ENCODE results near the gene RHBG. TPM values are rescaled to one million over a fixed set of nuclear protein-coding genes. Genes with fewer than 3 reads are reported as not detected.
A peak's percentile ranks its signal among the peaks of the same experiment; 100 is the strongest.

RHBG gene
- total RNA-seq, 1 experiment from 2014 or later, result 1.5 TPM

DNA sequence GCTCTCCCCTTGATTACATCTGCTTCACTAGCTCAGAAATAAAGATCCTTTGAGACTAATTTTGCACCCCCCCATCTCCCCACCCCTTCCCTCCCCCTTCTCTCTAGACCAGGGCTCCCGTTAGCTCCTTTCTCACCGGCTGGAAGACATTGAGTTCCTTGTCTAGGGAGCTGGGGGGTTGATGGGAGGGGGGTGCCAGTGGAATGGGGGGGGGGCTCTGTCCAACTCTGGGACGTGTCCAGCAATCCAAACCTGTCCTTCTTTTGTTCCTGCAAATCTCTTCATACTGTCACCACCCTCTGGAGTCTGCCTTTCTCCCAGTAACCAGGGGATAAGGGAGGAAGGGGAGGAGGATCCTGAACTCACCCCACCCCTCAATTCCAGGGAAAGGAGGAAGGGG, 61.9 kb downstream of the RHBG start:
- Histone ChIP-seq H3K23me2 (ENCODE audit: insufficient read length, low read depth, low read length, poor library complexity, severe bottlenecking) (peaks cover 4% of the 10 kb centered on the region), H4K20me1 (ENCODE audit: control insufficient read depth, insufficient read depth, insufficient read length) (no peaks in the 10 kb centered on the region), H3T11ph (ENCODE audit: low read length) (no peak overlapping the region), H3K23ac (ENCODE audit: insufficient read length, low read depth, low read length) (no peak overlapping the region), H2BK20ac (ENCODE audit: low read depth, low read length, poor library complexity, severe bottlenecking) (no peak overlapping the region), H2BK120ac (ENCODE audit: low read depth, low read length, poor library complexity, severe bottlenecking) (no peak overlapping the region), H3K9me3 (ENCODE audit: control insufficient read depth, low read depth, low read length) (no peaks in the 10 kb centered on the region), H2AK5ac (ENCODE audit: insufficient read length, low read length) (no peak overlapping the region), H3K18ac (ENCODE audit: insufficient read length, low read depth, low read length) (no peak overlapping the region), H4K5ac (ENCODE audit: insufficient read length, low read depth, low read length) (no peak overlapping the region), H4K8ac (replicated peaks; ENCODE audit: insufficient read length, low read depth, low read length) (no peak overlapping the region), H4K91ac (ENCODE audit: insufficient read length, low read depth, low read length) (no peak overlapping the region), H3K4me2 (ENCODE audit: insufficient read depth, insufficient read length, low read length) (no peak overlapping the region), H3K27ac (ENCODE audit: insufficient read length, low read depth, low read length) (no peak overlapping the region), H2BK5ac (ENCODE audit: insufficient read length, low read length) (no peak overlapping the region), H2AFZ (ENCODE audit: low read length) (no peak overlapping the region), H2BK15ac (ENCODE audit: low read depth, low read length) (no peak overlapping the region), H3K4ac (ENCODE audit: low read depth, low read length) (no peak overlapping the region), H3K9ac (ENCODE audit: extremely low read depth, insufficient read length, low read length) (no peak overlapping the region), H3K14ac (ENCODE audit: insufficient read depth, low read length) (no peak overlapping the region), H3K27me3 (ENCODE audit: insufficient read depth, low read length) (peaks cover 76% of the 10 kb centered on the region), H3K79me2 (ENCODE audit: insufficient read depth, low read length) (no peaks in the 10 kb centered on the region), H3K4me1 (ENCODE audit: insufficient read depth, low read length) (peaks cover 7% of the 10 kb centered on the region; the same call in 1 of the 2 replicates), H3K79me1 (ENCODE audit: insufficient read depth, low read depth, low read length, poor library complexity, severe bottlenecking) (no peaks in the 10 kb centered on the region), H3K56ac (ENCODE audit: insufficient read length, low read depth, low read length) (no peak overlapping the region), H2BK12ac (ENCODE audit: insufficient read length, low read depth, low read length) (no peak overlapping the region)
- H3K27me3 Mint-ChIP-seq (ENCODE audit: low read depth), result peaks cover 100% of the 10 kb centered on the region
- TF ChIP-seq, protein P1, sequence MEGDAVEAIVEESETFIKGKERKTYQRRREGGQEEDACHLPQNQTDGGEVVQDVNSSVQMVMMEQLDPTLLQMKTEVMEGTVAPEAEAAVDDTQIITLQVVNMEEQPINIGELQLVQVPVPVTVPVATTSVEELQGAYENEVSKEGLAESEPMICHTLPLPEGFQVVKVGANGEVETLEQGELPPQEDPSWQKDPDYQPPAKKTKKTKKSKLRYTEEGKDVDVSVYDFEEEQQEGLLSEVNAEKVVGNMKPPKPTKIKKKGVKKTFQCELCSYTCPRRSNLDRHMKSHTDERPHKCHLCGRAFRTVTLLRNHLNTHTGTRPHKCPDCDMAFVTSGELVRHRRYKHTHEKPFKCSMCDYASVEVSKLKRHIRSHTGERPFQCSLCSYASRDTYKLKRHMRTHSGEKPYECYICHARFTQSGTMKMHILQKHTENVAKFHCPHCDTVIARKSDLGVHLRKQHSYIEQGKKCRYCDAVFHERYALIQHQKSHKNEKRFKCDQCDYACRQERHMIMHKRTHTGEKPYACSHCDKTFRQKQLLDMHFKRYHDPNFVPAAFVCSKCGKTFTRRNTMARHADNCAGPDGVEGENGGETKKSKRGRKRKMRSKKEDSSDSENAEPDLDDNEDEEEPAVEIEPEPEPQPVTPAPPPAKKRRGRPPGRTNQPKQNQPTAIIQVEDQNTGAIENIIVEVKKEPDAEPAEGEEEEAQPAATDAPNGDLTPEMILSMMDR (conservative IDR thresholded peaks at IDR 0.05), result no peak
- DNase-seq, result no peak
- no peak overlapping the region for H3K27ac Mint-ChIP-seq
- H3K4me1 Mint-ChIP-seq, result peaks cover 49 to 56% of the 10 kb centered on the region in 2 experiments
- H3K36me3 Mint-ChIP-seq (ENCODE audit: insufficient read depth in 1 of 3, low read depth in 3 of 3), result peaks cover 0 to 1% (median 0%) of the 10 kb centered on the region in 3 experiments; a peak in 1 of 7 replicates
- H3K4me3 Mint-ChIP-seq, result peak overlapping the region in 1 of 2 experiments; percentile 72; a peak in 2 of 5 replicates
- peaks cover 2 to 3% of the 10 kb centered on the region in 2 experiments; a peak in 4 of 5 replicates for H3K9me3 Mint-ChIP-seq
- WGBS (ENCODE audit: extremely low coverage, insufficient read length, low lambda C conversion rate), result no CpG with 5 or more reads among the region's 3 CpGs
